ELF-1 (cell line): ENCODE results near the gene RAB34.
"Not testable (repeated sequence)": the region's sequence is repeated elsewhere in the genome, so short reads cannot be mapped to it uniquely, and the experiment has no call there.

Experiments used
- DNase-seq: peaks from one replicate; pipeline ENCODE4 v3.0.0-alpha.2; 2016; ENCODE audit warnings: low read depth, low spot score

Gene RAB34

GRCh38 chr17:28728364-28729200, 10.9 kb upstream of the RAB34 start, which contains the start of gene NEK8:
NEK8 (plus strand) TSS chr17:28728788; CDS start chr17:28728814, 26 bp downstream.
- DNase-seq, result peak; percentile 93

DNA sequence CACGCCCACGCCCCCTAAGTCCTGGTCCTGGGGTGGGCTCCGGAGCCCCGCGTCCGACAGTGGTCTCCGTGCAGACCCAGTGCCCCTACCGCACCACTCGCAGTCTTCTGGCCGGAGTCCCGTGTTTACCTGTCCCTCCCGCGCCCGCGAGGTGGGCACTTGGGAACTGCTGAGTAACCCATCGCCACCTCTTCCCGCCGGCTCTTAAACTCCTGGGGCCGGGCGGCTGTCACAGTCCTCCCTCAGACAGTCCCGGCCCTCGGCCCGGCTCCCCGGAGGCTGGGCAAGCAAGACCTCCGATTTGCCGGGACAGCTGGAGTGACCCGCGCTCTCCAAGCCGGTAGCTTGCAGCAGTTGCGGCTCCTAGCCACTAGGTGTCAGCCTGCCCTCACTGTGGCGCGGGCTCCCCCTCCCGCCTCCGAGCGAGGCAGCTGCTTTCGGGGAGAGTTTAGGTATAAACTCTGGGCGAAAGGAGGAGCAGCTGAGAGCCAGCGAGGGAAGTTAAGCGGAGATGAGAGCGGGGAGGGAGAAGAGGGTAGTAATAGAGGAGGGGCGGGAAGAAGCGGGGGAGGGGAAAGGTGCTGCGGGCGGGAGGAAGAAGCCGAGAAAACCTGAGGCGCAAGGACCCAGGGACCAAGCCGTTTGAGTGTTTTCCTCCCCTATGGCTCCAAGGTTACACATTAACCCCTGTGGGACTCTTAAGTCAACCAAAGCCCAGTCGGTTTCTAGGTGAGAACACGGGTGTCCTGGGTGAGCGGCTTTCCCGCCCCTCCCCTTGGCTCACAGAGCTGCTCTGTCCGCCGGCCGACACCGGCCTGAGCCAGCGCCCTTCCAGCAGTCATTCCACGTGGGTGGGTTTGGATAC, 9.2 kb upstream of the RAB34 start:
- DNase-seq, result peak; percentile 99

- DNase-seq, result no peak
Measured at GRCh38 chr17:28726226-28726626, 8.6 kb upstream of the RAB34 start, which contains the start of gene TLCD1. TLCD1 (minus strand) TSS chr17:28726233; CDS start chr17:28726097, 136 bp downstream.

GRCh38 chr17:28725660-28726225, 8.1 kb upstream of the RAB34 start:
- DNase-seq, result peak; percentile 92

DNA sequence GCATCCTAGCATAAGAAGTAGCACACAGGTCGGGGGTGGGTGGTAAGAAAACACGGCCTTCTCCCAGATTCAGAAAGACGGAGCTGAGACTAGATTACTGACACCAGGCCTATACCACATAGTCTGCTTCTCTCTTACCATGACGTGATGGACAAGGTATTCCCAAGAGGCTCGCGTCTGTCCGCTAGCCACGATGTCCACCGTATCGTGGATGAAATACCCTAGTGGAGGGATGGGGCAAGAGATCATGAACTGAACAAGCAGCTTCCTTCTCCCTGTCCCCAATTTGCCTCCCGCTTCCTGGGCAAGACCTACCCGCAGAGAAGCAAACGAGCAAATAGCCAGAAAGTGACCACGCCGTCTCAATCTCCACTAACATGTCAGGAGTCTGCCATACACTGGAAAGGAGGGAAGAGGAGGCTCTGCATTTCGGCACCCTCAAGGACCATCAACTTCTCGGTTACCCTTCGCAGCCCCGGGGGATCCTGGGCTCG, 7.5 kb upstream of the RAB34 start:
- DNase-seq, result no peak

GRCh38 chr17:28724500-28725165, 7.0 kb upstream of the RAB34 start:
- DNase-seq, result no peak

GRCh38 chr17:28723836-28724499, 6.3 kb upstream of the RAB34 start:
- not testable (repeated sequence) for DNase-seq

DNA sequence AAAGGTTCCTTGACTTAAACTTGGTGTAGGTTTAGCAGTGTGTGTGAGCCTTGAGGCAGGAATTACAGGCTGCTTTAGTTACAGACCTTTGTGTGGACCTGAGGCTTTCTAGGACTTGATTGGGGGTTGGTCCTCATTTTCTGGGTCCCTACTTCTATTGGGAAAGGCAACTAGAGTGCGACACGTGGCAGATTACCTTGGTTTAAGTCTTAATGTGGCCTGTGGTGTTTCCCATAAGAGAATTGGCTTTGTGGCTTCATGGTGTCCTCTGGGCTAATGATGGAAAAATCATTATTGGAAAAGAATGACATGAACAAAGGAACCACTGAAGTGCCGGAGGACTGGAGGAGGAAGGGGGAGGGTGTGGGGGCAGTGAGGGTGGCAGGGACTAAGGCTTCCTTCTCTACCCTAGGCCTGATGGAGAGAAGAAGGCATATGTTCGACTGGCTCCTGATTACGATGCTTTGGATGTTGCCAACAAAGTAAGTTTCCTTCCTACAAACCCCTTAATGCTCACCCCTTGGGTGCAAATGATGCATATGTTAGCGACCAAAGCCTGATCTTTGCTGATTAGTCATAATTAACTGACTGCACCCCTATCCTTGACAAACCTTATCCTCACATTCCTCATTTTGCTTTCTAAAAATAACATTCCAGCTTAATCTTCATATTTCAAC, 5.6 kb upstream of the RAB34 start:
- DNase-seq, result no peak

DNA sequence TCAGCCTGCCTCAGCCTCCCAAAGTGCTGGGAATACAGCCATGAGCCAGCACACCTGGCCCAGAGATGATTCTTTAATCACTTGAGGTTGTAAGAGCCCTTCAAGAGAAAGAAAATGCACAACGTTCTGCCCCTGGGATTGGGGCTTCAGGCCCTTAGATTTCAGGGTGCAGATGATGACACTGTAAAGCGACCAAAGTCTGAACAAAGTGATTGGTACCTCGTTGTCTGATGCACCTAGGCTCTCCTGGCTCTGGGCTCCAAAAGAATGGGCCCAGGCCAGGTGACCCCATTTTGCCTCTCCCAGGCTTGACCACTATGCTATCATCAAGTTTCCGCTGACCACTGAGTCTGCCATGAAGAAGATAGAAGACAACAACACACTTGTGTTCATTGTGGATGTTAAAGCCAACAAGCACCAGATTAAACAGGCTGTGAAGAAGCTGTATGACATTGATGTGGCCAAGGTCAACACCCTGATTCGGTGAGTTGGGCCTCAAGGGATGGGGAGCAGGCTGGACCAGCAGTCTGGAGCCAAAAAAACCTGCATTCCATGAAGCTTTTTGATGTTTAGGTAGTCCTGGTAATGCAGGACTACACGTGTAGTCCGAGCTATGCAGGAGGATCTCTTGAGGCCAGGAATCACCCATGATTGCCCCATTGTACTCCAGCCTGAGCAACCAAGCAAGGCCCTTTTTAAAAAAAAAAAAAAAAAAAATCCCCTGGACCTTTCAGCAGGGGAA, 4.9 kb upstream of the RAB34 start:
- no peak for DNase-seq

DNA sequence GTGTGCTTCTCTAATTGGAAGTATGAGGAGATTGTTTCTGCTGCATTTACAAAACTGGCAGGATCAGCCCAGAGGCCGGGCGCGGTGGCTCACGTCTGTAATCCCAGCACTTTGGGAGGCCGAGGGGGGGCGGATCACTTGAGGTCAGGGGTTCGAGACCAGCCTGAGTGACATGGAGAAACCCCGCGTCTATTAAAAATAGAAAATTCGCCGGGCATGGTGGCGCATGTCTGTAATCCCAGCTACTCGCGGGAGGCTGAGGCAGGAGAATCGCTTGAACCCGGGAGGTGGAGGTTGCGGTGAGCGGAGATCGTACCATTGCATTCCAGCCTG, 3.3 kb upstream of the RAB34 start:
- DNase-seq, result not testable (repeated sequence)

DNA sequence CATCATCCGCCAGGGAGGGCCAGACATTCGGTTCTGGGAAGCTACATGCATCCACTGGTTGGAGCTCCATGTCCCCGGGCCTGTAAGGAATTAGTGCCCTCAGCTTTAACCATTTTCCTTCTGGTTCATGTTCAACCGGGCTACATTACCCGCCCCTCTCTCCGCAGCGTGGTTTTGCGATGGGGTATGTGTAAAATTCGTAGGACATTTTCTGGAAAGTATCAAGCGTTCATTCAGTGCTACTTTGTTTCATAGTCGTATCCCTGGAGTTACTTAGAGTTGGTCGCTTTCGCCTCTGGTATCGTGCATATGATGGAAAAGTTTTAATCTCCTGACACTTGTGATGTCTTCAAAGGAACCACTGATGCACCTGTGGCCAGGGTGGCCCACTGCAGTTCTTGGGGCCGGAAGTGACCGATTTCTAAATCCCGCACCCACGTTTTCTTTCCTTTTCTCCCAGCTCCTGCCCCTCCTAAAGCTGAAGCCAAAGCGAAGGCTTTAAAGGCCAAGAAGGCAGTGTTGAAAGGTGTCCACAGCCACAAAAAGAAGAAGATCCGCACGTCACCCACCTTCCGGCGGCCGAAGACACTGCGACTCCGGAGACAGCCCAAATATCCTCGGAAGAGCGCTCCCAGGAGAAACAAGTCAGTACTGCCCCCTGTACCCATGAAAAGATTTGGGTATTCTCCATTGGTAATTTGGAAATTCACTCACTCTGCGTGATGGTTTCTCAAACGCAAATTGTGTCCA, 2.8 kb upstream of the RAB34 start:
- DNase-seq, result no peak

DNA sequence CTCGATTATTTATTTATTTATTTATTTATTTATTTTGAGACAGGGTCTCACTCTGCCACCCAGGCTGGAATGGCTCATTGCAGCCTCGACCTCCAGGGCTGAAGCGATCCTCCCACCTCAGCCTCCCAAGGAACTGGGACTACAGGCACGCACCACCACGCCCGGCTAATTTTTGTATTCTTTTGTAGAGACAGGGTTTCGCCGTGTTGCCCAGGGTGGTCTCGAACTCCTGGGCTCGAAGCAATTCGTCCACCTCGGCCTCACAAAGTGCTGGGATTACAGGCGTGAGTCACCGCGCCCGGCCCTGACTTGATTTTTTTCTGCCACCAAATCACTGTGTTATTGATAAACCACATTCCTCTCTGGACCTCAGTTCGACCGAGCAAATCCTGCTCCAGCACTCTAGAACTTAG, 1.4 kb upstream of the RAB34 start:
- no peak for DNase-seq

DNA sequence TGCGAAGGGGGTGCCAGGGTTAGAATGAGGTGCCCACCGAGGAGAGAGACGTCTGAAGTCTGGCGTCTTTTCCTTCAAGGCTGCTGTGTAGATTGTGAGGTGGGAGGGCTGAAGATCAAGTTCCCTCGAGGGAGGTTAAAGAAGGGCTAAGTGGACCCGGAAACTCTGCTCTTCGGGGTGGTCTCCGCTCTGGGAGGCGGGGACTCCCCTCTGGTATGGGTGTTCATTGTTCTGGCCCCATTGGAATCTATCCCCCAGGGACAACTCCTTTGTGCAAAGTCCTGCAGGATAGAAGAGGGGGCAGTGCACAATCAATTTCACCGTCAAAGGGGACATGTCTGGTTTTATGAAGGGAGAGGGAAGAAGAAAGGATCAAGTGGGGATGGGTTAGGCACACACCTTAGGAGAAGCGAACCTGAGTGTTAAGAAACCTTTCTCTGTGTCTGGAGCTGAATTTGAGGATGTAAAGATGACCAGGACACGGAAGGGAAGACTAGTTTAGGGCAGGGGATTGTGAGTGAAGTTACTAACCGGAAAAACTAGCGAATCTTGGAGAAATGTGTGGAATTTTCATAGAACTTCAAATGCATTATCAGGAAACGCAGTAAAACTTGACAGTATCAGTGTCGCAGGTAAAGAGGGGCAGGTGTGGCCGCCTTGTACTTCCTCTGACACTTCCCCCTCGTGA, 809 bp upstream of the RAB34 start:
- no peak for DNase-seq

- DNase-seq, result peak; percentile 69
Measured at GRCh38 chr17:28716740-28717577, 709 bp downstream of the RAB34 start.

DNA sequence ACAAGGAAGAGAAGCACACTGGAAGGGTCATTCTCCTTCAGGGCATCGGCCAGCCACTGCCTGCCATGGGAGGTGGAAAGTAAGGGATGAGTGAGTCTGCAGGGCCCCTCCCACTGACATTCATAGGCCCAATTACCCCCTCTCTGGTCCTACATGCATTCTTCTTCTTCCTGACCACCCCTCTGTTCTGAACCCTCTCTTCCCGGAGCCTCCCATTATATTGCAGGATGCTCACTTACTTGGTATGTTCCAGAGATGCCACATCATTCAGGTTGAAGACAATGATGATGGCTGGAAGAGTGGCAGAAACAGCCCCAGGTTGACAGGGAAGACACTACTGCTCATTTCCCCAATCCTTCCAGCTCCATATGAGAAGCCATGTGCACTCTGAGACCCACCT, 2.5 kb downstream of the RAB34 start:
- DNase-seq, result no peak

GRCh38 chr17:28714281-28714680, 3.4 kb downstream of the RAB34 start:
- DNase-seq, result no peak

DNA sequence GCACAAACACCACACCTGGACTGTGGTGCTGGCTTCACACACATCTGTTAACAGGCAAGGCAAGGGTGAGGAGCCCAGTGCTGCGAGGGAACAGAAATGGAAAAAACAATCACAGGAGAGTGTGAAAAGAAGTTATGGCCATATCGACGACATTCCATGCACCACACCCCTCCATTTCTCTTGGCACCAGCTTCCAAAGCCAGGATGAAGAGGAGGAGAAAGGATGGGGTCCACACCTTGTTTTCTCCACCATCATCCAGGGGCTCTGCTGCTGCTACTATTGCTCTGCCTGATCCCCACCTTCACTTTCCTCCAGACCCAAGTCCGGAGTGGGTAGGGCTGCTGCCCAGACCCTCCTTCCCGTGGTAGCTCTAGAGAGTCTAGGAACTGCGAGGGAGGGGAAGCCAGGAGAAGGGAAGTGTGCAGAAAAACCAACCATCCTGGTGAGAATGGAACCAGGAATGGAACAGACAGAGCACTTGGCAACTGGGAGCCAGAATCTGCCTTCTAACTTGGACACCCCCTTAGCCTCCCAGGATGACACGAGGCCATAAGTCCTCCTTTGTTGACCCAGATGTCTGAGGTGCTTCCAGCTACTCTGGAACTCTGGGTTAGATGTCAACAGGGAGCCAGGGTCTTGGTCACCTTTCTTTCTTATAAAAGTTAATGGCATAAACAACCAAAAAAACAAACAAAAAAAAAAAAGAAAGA, 4.8 kb downstream of the RAB34 start:
- DNase-seq, result no peak
